Measurements from ENCODE around the gene EMP3.
A peak's percentile ranks its signal among the peaks of the same experiment; 100 is the strongest.
"Not testable (repeated sequence)": the region's sequence is repeated elsewhere in the genome, so short reads cannot be mapped to it uniquely, and the experiment has no call there.

The EMP3 gene

GRCh38 chr19:48325265-48325910, at the start of gene EMP3:
Gene EMP3 (plus strand): TSS chr19:48325552. CDS start chr19:48326845, 1,293 bp downstream.
- FAIRE-seq: no peak

GRCh38 chr19:48279747-48280146, 45.6 kb upstream of the EMP3 start:
- FAIRE-seq: no peak

GRCh38 chr19:48283908-48284307, 41.4 kb upstream of the EMP3 start:
- no peak for FAIRE-seq

GRCh38 chr19:48284896-48285295, 40.5 kb upstream of the EMP3 start:
- no peak for FAIRE-seq

GRCh38 chr19:48287748-48288147, 37.6 kb upstream of the EMP3 start:
- no peak for FAIRE-seq

- no peak for FAIRE-seq
These were observed 35.0 kb upstream of the EMP3 start for GRCh38 chr19:48290401-48290770.

- FAIRE-seq: peak; percentile 65
These were observed 34.4 kb upstream of the EMP3 start for GRCh38 chr19:48290771-48291488.

- FAIRE-seq: not testable (repeated sequence)
These were observed 33.9 kb upstream of the EMP3 start for GRCh38 chr19:48291489-48291815.

GRCh38 chr19:48292798-48293197, 32.6 kb upstream of the EMP3 start:
- FAIRE-seq: no peak

- FAIRE-seq: no peak
These were observed 29.9 kb upstream of the EMP3 start for GRCh38 chr19:48295458-48295857.

GRCh38 chr19:48296963-48297734, 28.2 kb upstream of the EMP3 start:
- no peak for FAIRE-seq

- no peak for FAIRE-seq
These were observed 27.4 kb upstream of the EMP3 start for GRCh38 chr19:48297975-48298374.

GRCh38 chr19:48301886-48302599, 23.3 kb upstream of the EMP3 start:
- FAIRE-seq: no peak

- FAIRE-seq: no peak
These were observed 22.8 kb upstream of the EMP3 start for GRCh38 chr19:48302600-48302959.

- FAIRE-seq: no peak
These were observed 22.0 kb upstream of the EMP3 start for GRCh38 chr19:48303367-48303766.

- FAIRE-seq: no peak
These were observed 21.5 kb upstream of the EMP3 start for GRCh38 chr19:48303866-48304265.

GRCh38 chr19:48308631-48309586, 16.4 kb upstream of the EMP3 start:
- FAIRE-seq: no peak

- not testable (repeated sequence) for FAIRE-seq
These were observed 15.6 kb upstream of the EMP3 start for GRCh38 chr19:48309731-48310130.

- FAIRE-seq: no peak
These were observed 15.1 kb upstream of the EMP3 start for GRCh38 chr19:48310227-48310626.

GRCh38 chr19:48311384-48311783, 14.0 kb upstream of the EMP3 start:
- FAIRE-seq: no peak

- no peak for FAIRE-seq
These were observed 9.6 kb upstream of the EMP3 start for GRCh38 chr19:48315712-48316111.

GRCh38 chr19:48317708-48317960, 7.7 kb upstream of the EMP3 start:
- FAIRE-seq: not testable (repeated sequence)

All from endometrium (tissue), 2 donors.